OCI-LY7 (cell line): ENCODE data around the gene TFCP2. TPM values are rescaled to one million over a fixed set of nuclear protein-coding genes. Genes with fewer than 3 reads are reported as not detected.

Source experiments
- BruUV-seq: library from RNA; stranded (reverse); fragments of 400-500 nt; replicated peaks from 2 replicates; lab custom pipeline; 2021; lab: Mats Ljungman, UMichigan
- CTCF ChIA-PET: fragments of 300-600 bp; sonication (Branson Sonifier 250); formaldehyde crosslinking; loops from one replicate; lab custom pipeline; 2022; ENCODE audit warnings: antibody characterized with exemption; ENCODE audit not compliant: unreplicated experiment; lab: Charles Lee
- POLR2A ChIA-PET: fragments of 300-600 bp; sonication (Branson Sonifier 250); formaldehyde crosslinking; loops from one replicate; lab custom pipeline; 2022; ENCODE audit warnings: antibody characterized with exemption; lab: Charles Lee
- DNase-seq: peaks from one replicate; pipeline ENCODE4 v3.0.0-alpha.2; 2015; ENCODE audit warnings: low spot score
- H2AFZ ChIP-seq: fragments of 200-600 bp; sonication (generic), shearing (Covaris generic); 2 replicates; pipeline ENCODE4 v1.6.1; 2014; ENCODE audit warnings: mild to moderate bottlenecking, antibody characterized with exemption, low read length, moderate library complexity
- H3K27ac ChIP-seq: fragments of 200-600 bp; sonication (generic); 2 replicates; pipeline ENCODE4 v1.5.1; 2014; ENCODE audit warnings: mixed run types, low read depth, mild to moderate bottlenecking, moderate library complexity, low read length, inconsistent platforms; ENCODE audit not compliant: poor library complexity, severe bottlenecking
- H3K36me3 ChIP-seq: fragments of 200-600 bp; sonication (generic); 2 replicates; pipeline ENCODE4 v1.6.1; 2014; ENCODE audit warnings: mild to moderate bottlenecking, antibody characterized with exemption, low read length, moderate library complexity, mixed read lengths; ENCODE audit not compliant: insufficient read depth
- H3K4me1 ChIP-seq: fragments of 200-600 bp; sonication (generic); 2 replicates; pipeline ENCODE4 v1.5.1; 2014; ENCODE audit warnings: mild to moderate bottlenecking, low read length; ENCODE audit not compliant: insufficient read depth, poor library complexity, severe bottlenecking
- H3K4me2 ChIP-seq: fragments of 200-600 bp; sonication (generic); 2 replicates; pipeline ENCODE4 v1.6.1; 2014; ENCODE audit warnings: mild to moderate bottlenecking, low read length
- H3K4me3 ChIP-seq: fragments of 200-600 bp; sonication (generic); 2 replicates; pipeline ENCODE4 v1.5.1; 2014; ENCODE audit warnings: mild to moderate bottlenecking, low read depth, low read length; ENCODE audit not compliant: poor library complexity, severe bottlenecking
- H3K79me2 ChIP-seq: fragments of 200-600 bp; sonication (generic); 2 replicates; pipeline ENCODE4 v1.6.1; 2016; ENCODE audit warnings: low read depth, mild to moderate bottlenecking, low read length, moderate library complexity, mixed read lengths; ENCODE audit not compliant: insufficient read depth
- H3K9me2 ChIP-seq: fragments of 200-600 bp; sonication (generic); 2 replicates; pipeline ENCODE4 v1.6.1; 2016; ENCODE audit warnings: mild to moderate bottlenecking, low read length, mixed read lengths; ENCODE audit not compliant: insufficient read depth
- H3K9me3 ChIP-seq: fragments of 200-600 bp; sonication (generic); 2 replicates; pipeline ENCODE4 v1.6.1; 2014; ENCODE audit warnings: mild to moderate bottlenecking, mixed run types, low read length, mixed read lengths
- H4K20me1 ChIP-seq: fragments of 200-600 bp; sonication (generic); 2 replicates; pipeline ENCODE4 v1.6.1; 2014; ENCODE audit warnings: mild to moderate bottlenecking, antibody characterized with exemption, low read length, moderate library complexity, mixed read lengths; ENCODE audit not compliant: insufficient read depth
- EZH2phosphoT487 ChIP-seq: fragments of 200-600 bp; sonication (generic); IDR thresholded peaks from 2 replicates; pipeline ENCODE4 v1.6.1; 2018; ENCODE audit warnings: low read depth, borderline replicate concordance, mild to moderate bottlenecking, mixed run types, antibody characterized with exemption, low read length, moderate library complexity, mixed read lengths
- intact Hi-C: fragments of 100-400 bp; cut with micrococcal nuclease; formaldehyde crosslinking; loops from one replicate; pipeline ENCODE4 v1.10.0; 2022; ENCODE audit not compliant: unreplicated experiment
- total RNA-seq, 2 experiments: library from RNA; depleted of rRNA in 1 of 2; stranded (reverse); fragments of >200 nt in 1 of 2; shearing (Covaris generic) in 1 of 2; gene quantifications; 2 replicates each; pipeline ENCODE4 v1.2.3, GENCODE V29; 2014 to 2022
- TF ChIP-seq, protein P1 (sequence below): fragments of 200-600 bp; sonication (generic); conservative IDR thresholded peaks from 2 replicates; pipeline ENCODE4 v1.5.1; 2014; ENCODE audit warnings: mild to moderate bottlenecking, antibody characterized with exemption, low read length, moderate library complexity, mixed read lengths

Gene TFCP2
- total RNA-seq, 2 experiments from 2014 or later = 7.2 to 11.5 TPM

DNA sequence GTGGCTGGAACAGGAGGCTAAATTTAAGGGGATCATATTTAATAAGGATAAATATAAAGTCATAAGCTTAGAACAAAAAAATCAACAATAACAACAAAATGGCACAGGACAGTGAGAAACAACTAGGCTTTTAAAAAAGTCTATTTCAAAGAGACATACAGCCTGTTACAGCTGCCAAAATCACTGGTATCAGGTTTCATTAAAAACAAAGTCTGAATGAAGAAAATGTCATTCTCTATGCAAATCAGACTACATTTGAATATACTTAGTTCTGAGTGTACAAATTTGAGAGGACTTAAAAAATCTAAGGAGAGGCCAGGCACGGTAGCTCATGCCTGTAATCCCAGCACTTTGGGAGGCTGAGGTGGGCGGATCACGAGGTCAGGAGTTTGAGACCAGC is 44.0 kb downstream of the TFCP2 start:
- no peaks in the 10 kb centered on the region for H3K4me1 ChIP-seq
- no peaks in the 10 kb centered on the region for H3K9me2 ChIP-seq
- ChIA-PET CTCF (no interaction called here), POLR2A (interaction anchor here (0.7 kb wide), 1 partner anchor 35 kb away, joined by 3 read pairs; no protein-coding TSS in a partner anchor)
- H4K20me1 ChIP-seq = 0 out of 2 replicates have a peak, but pooled peaks cover 3% of the 10 kb centered on the region
- H3K9me3 ChIP-seq = no peaks in the 10 kb centered on the region
- BruUV-seq = no TSS peak
- no peak overlapping the region for H3K4me3 ChIP-seq
- H3K4me2 ChIP-seq = no peak overlapping the region
- DNase-seq = no peak
- TF ChIP-seq, protein P1, sequence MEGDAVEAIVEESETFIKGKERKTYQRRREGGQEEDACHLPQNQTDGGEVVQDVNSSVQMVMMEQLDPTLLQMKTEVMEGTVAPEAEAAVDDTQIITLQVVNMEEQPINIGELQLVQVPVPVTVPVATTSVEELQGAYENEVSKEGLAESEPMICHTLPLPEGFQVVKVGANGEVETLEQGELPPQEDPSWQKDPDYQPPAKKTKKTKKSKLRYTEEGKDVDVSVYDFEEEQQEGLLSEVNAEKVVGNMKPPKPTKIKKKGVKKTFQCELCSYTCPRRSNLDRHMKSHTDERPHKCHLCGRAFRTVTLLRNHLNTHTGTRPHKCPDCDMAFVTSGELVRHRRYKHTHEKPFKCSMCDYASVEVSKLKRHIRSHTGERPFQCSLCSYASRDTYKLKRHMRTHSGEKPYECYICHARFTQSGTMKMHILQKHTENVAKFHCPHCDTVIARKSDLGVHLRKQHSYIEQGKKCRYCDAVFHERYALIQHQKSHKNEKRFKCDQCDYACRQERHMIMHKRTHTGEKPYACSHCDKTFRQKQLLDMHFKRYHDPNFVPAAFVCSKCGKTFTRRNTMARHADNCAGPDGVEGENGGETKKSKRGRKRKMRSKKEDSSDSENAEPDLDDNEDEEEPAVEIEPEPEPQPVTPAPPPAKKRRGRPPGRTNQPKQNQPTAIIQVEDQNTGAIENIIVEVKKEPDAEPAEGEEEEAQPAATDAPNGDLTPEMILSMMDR = no peak
- no peak for TF ChIP-seq EZH2phosphoT487
- no peaks in the 10 kb centered on the region for H3K79me2 ChIP-seq
- no peak overlapping the region for H3K27ac ChIP-seq
- no peaks in the 10 kb centered on the region for H3K36me3 ChIP-seq
- H2AFZ ChIP-seq = no peak overlapping the region
- intact Hi-C loops = no loop called here

DNA sequence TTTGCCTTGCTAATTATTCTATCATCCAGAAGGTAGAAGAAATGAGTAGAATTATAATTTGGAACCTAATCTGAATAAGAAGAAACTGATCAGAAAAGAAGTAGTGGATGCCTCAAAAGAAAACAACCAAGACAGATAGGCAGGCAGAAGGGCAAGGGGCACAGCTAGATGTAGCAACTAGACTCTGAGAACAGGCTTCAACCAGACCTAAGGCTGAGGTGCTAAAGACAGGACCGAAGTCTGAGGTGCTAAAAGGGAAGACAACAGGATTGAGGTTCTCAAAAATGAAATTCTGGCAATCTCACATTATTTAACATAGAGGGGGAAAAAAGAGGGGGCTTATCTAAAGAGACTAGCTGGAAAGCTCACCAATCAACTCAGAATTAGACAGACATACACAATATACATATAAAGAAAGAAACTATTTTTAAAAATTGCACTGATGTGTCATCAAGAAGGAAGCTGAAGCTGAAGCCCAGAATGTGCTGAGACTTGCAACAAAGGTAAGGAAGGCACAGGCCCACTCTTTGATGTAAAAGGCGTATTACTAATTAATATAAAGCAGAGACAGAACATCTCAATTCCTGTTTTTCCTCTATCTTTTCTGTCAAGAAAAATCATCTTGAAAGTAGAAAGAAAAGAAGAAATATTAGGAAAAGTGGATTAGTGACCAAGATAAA is 45.7 kb downstream of the TFCP2 start:
- no peaks in the 10 kb centered on the region for H3K36me3 ChIP-seq
- intact Hi-C loops = no loop called here
- ChIA-PET POLR2A (no interaction called here), CTCF (no interaction called here)
- H2AFZ ChIP-seq = no peak overlapping the region
- no peaks in the 10 kb centered on the region for H3K4me1 ChIP-seq
- 0 out of 2 replicates have a peak, but pooled peaks cover 3% of the 10 kb centered on the region for H4K20me1 ChIP-seq
- H3K27ac ChIP-seq = no peak overlapping the region
- TF ChIP-seq EZH2phosphoT487 = no peak
- TF ChIP-seq, protein P1 = no peak
- H3K9me3 ChIP-seq = no peaks in the 10 kb centered on the region
- H3K4me3 ChIP-seq = no peak overlapping the region
- H3K9me2 ChIP-seq = no peaks in the 10 kb centered on the region
- no peak for DNase-seq
- BruUV-seq = no TSS peak
- no peaks in the 10 kb centered on the region for H3K79me2 ChIP-seq
- no peak overlapping the region for H3K4me2 ChIP-seq

DNA sequence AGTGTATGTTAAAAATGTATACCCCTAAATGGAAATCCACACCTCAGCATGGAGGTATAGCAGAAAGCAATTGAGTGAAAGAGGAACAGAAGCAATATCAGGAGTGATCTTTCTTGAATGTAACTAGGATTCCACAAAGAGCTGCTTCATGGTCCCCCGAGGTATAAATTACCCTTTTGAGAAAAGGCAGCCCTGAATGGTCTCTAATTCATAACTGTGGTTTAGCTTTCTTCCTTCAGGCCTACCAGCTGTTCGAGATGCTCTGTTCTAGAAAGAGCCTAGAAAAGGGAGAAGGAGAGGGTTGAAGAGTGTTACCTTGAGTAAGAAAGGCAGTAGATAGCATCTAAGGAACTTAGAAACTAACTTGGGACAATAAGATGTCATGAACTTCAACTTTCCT is 46.6 kb downstream of the TFCP2 start:
- no peaks in the 10 kb centered on the region for H3K9me3 ChIP-seq
- H3K4me2 ChIP-seq = no peak overlapping the region
- intact Hi-C loops = no loop called here
- H3K4me3 ChIP-seq = no peak overlapping the region
- no peaks in the 10 kb centered on the region for H3K9me2 ChIP-seq
- no TSS peak for BruUV-seq
- H2AFZ ChIP-seq = no peak overlapping the region
- TF ChIP-seq, protein P1 = no peak
- TF ChIP-seq EZH2phosphoT487 = no peak
- H3K27ac ChIP-seq = no peak overlapping the region
- DNase-seq = no peak
- CTCF ChIA-PET = no interaction called here
- no peaks in the 10 kb centered on the region for H3K4me1 ChIP-seq
- H3K36me3 ChIP-seq = no peaks in the 10 kb centered on the region
- no peaks in the 10 kb centered on the region for H3K79me2 ChIP-seq
- H4K20me1 ChIP-seq = no peaks in the 10 kb centered on the region
- POLR2A ChIA-PET = interaction anchor here (0.6 kb wide), 2 partner anchors 69 to 484 kb away, joined by 3 to 4 read pairs; no protein-coding TSS in a partner anchor
